Measurements from ENCODE around the gene ATXN7L1. TPM values are rescaled to one million over a fixed set of nuclear protein-coding genes. Genes with fewer than 3 reads are reported as not detected.

Gene ATXN7L1
- total and polyA plus RNA-seq, 2 of the 8 experiments (the other 6 are each of a cell fraction or from before 2014, with no cell fraction given): 14.3 to 34.0 TPM

DNA sequence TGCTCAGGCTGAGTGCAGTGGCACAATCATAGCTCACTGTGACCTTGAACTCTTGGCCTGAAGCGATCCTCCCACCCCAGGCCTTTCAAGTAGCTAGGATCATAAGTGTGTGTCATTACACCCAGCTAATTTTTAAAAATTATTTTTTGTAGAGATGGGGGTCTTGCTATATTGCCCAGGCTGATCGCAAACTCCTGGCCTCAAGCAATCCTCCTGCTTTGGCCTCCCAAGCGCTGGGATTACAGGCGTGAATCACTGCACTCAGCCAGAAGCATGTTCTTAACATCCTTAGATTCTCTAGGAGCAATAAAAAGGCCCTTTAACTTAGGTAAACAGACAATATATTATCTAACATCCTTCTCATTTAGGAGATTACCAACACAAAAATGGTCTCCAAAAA lies 256.8 kb downstream of the ATXN7L1 start (continued):
- TF ChIP-seq, protein P1, sequence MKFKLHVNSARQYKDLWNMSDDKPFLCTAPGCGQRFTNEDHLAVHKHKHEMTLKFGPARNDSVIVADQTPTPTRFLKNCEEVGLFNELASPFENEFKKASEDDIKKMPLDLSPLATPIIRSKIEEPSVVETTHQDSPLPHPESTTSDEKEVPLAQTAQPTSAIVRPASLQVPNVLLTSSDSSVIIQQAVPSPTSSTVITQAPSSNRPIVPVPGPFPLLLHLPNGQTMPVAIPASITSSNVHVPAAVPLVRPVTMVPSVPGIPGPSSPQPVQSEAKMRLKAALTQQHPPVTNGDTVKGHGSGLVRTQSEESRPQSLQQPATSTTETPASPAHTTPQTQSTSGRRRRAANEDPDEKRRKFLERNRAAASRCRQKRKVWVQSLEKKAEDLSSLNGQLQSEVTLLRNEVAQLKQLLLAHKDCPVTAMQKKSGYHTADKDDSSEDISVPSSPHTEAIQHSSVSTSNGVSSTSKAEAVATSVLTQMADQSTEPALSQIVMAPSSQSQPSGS (IDR thresholded peaks at IDR 0.05; ENCODE audit: low read length): no peak

Measured in H1 (cell line).